OCI-LY7 (cell line): ENCODE measurements around the gene ZFP36L2. TPM values are rescaled to one million over a fixed set of nuclear protein-coding genes. Genes with fewer than 3 reads are reported as not detected.

ENCODE experiments used
- BruUV-seq: library from RNA; stranded (reverse); fragments of 400-500 nt; replicated peaks from 2 replicates; lab custom pipeline; 2021; lab: Mats Ljungman, UMichigan
- CTCF ChIA-PET: fragments of 300-600 bp; sonication (Branson Sonifier 250); formaldehyde crosslinking; loops from one replicate; lab custom pipeline; 2022; ENCODE audit warnings: antibody characterized with exemption; ENCODE audit not compliant: unreplicated experiment; lab: Charles Lee
- POLR2A ChIA-PET: fragments of 300-600 bp; sonication (Branson Sonifier 250); formaldehyde crosslinking; loops from one replicate; lab custom pipeline; 2022; ENCODE audit warnings: antibody characterized with exemption; lab: Charles Lee
- DNase-seq: peaks from one replicate; pipeline ENCODE4 v3.0.0-alpha.2; 2015; ENCODE audit warnings: low spot score
- H2AFZ ChIP-seq: fragments of 200-600 bp; sonication (generic), shearing (Covaris generic); 2 replicates; pipeline ENCODE4 v1.6.1; 2014; ENCODE audit warnings: mild to moderate bottlenecking, antibody characterized with exemption, low read length, moderate library complexity
- H3K27ac ChIP-seq: fragments of 200-600 bp; sonication (generic); 2 replicates; pipeline ENCODE4 v1.5.1; 2014; ENCODE audit warnings: mixed run types, low read depth, mild to moderate bottlenecking, moderate library complexity, low read length, inconsistent platforms; ENCODE audit not compliant: poor library complexity, severe bottlenecking
- H3K36me3 ChIP-seq: fragments of 200-600 bp; sonication (generic); 2 replicates; pipeline ENCODE4 v1.6.1; 2014; ENCODE audit warnings: mild to moderate bottlenecking, antibody characterized with exemption, low read length, moderate library complexity, mixed read lengths; ENCODE audit not compliant: insufficient read depth
- H3K4me1 ChIP-seq: fragments of 200-600 bp; sonication (generic); 2 replicates; pipeline ENCODE4 v1.5.1; 2014; ENCODE audit warnings: mild to moderate bottlenecking, low read length; ENCODE audit not compliant: insufficient read depth, poor library complexity, severe bottlenecking
- H3K4me2 ChIP-seq: fragments of 200-600 bp; sonication (generic); 2 replicates; pipeline ENCODE4 v1.6.1; 2014; ENCODE audit warnings: mild to moderate bottlenecking, low read length
- H3K4me3 ChIP-seq: fragments of 200-600 bp; sonication (generic); 2 replicates; pipeline ENCODE4 v1.5.1; 2014; ENCODE audit warnings: mild to moderate bottlenecking, low read depth, low read length; ENCODE audit not compliant: poor library complexity, severe bottlenecking
- H3K79me2 ChIP-seq: fragments of 200-600 bp; sonication (generic); 2 replicates; pipeline ENCODE4 v1.6.1; 2016; ENCODE audit warnings: low read depth, mild to moderate bottlenecking, low read length, moderate library complexity, mixed read lengths; ENCODE audit not compliant: insufficient read depth
- H3K9me2 ChIP-seq: fragments of 200-600 bp; sonication (generic); 2 replicates; pipeline ENCODE4 v1.6.1; 2016; ENCODE audit warnings: mild to moderate bottlenecking, low read length, mixed read lengths; ENCODE audit not compliant: insufficient read depth
- H3K9me3 ChIP-seq: fragments of 200-600 bp; sonication (generic); 2 replicates; pipeline ENCODE4 v1.6.1; 2014; ENCODE audit warnings: mild to moderate bottlenecking, mixed run types, low read length, mixed read lengths
- H4K20me1 ChIP-seq: fragments of 200-600 bp; sonication (generic); 2 replicates; pipeline ENCODE4 v1.6.1; 2014; ENCODE audit warnings: mild to moderate bottlenecking, antibody characterized with exemption, low read length, moderate library complexity, mixed read lengths; ENCODE audit not compliant: insufficient read depth
- CTCF ChIP-seq: fragments of 200-600 bp; sonication (generic); conservative IDR thresholded peaks from 2 replicates; pipeline ENCODE4 v1.5.1; 2014; ENCODE audit warnings: mild to moderate bottlenecking, antibody characterized with exemption, low read length, moderate library complexity, mixed read lengths
- EZH2phosphoT487 ChIP-seq: fragments of 200-600 bp; sonication (generic); IDR thresholded peaks from 2 replicates; pipeline ENCODE4 v1.6.1; 2018; ENCODE audit warnings: low read depth, borderline replicate concordance, mild to moderate bottlenecking, mixed run types, antibody characterized with exemption, low read length, moderate library complexity, mixed read lengths
- intact Hi-C: fragments of 100-400 bp; cut with micrococcal nuclease; formaldehyde crosslinking; loops from one replicate; pipeline ENCODE4 v1.10.0; 2022; ENCODE audit not compliant: unreplicated experiment
- total RNA-seq, 2 experiments: library from RNA; depleted of rRNA in 1 of 2; stranded (reverse); fragments of >200 nt in 1 of 2; shearing (Covaris generic) in 1 of 2; gene quantifications; 2 replicates each; pipeline ENCODE4 v1.2.3, GENCODE V29; 2014 to 2022

ZFP36L2 gene
- total RNA-seq, 2 experiments from 2014 or later = 6.8 to 37.2 TPM

- BruUV-seq = no TSS peak
- Histone ChIP-seq H3K4me3 (no peak overlapping the region), H4K20me1 (no peaks in the 10 kb centered on the region), H3K4me1 (no peaks in the 10 kb centered on the region), H3K36me3 (no peaks in the 10 kb centered on the region), H3K79me2 (no peaks in the 10 kb centered on the region), H3K9me2 (no peaks in the 10 kb centered on the region), H3K9me3 (no peaks in the 10 kb centered on the region), H3K27ac (no peak overlapping the region), H2AFZ (no peak overlapping the region), H3K4me2 (no peak overlapping the region)
- TF ChIP-seq CTCF = no peak
- TF ChIP-seq EZH2phosphoT487 = no peak
- CTCF ChIA-PET = no interaction called here
- POLR2A ChIA-PET = interaction anchor here (0.5 kb wide), 1 partner anchor 229 kb away, joined by 3 read pairs; no protein-coding TSS in a partner anchor
- intact Hi-C loops = no loop called here
- DNase-seq = no peak
Measured at GRCh38 chr2:43251171-43251731, 24.8 kb upstream of the ZFP36L2 start.

- H4K20me1 ChIP-seq = no peaks in the 10 kb centered on the region
- ChIA-PET POLR2A (no interaction called here), CTCF (no interaction called here)
- BruUV-seq = no TSS peak
- no peaks in the 10 kb centered on the region for H3K79me2 ChIP-seq
- TF ChIP-seq CTCF (no peak), EZH2phosphoT487 (no peak)
- H3K4me3 ChIP-seq = no peak overlapping the region
- intact Hi-C loops = no loop called here
- H3K9me2 ChIP-seq = no peaks in the 10 kb centered on the region
- H3K9me3 ChIP-seq = no peaks in the 10 kb centered on the region
- no peak overlapping the region for H3K27ac ChIP-seq
- no peak for DNase-seq
- no peak overlapping the region for H3K4me2 ChIP-seq
- H2AFZ ChIP-seq = no peak overlapping the region
- no peaks in the 10 kb centered on the region for H3K36me3 ChIP-seq
- no peaks in the 10 kb centered on the region for H3K4me1 ChIP-seq
Measured at GRCh38 chr2:43250015-43250414, 23.6 kb upstream of the ZFP36L2 start.

GRCh38 chr2:43248621-43249020, 22.2 kb upstream of the ZFP36L2 start:
- no peaks in the 10 kb centered on the region for H3K9me2 ChIP-seq
- no peak overlapping the region for H2AFZ ChIP-seq
- DNase-seq = no peak
- H3K36me3 ChIP-seq = no peaks in the 10 kb centered on the region
- H3K4me1 ChIP-seq = no peaks in the 10 kb centered on the region
- TF ChIP-seq EZH2phosphoT487 (no peak), CTCF (no peak)
- POLR2A ChIA-PET = no interaction called here
- no peaks in the 10 kb centered on the region for H4K20me1 ChIP-seq
- H3K79me2 ChIP-seq = no peaks in the 10 kb centered on the region
- no peak overlapping the region for H3K4me2 ChIP-seq
- CTCF ChIA-PET = no interaction called here
- BruUV-seq = no TSS peak
- no peak overlapping the region for H3K27ac ChIP-seq
- H3K9me3 ChIP-seq = no peaks in the 10 kb centered on the region
- H3K4me3 ChIP-seq = no peak overlapping the region
- intact Hi-C loops = no loop called here
